Stomach (tissue), 4 donors: ENCODE results near the gene ZBTB2.

ENCODE experiments used
- EP300 ChIP-seq: sonication (generic); formaldehyde crosslinking; IDR thresholded peaks from one replicate; pipeline ENCODE4 v1.6.1; 2017; ENCODE audit warnings: antibody characterized with exemption
- TF ChIP-seq, protein P1 (sequence below), 7 experiments: fragments of 450-650 bp in 4 of 7; fragments of 200-600 bp in 3 of 7; sonication (generic) in 3 of 7; IDR thresholded peaks; one replicate each; pipeline ENCODE4 v1.5.1; 2016 to 2019; ENCODE audit warnings: antibody characterized with exemption in 7 of 7, control low read depth in 2 of 7, mild to moderate bottlenecking in 1 of 7

DNA sequence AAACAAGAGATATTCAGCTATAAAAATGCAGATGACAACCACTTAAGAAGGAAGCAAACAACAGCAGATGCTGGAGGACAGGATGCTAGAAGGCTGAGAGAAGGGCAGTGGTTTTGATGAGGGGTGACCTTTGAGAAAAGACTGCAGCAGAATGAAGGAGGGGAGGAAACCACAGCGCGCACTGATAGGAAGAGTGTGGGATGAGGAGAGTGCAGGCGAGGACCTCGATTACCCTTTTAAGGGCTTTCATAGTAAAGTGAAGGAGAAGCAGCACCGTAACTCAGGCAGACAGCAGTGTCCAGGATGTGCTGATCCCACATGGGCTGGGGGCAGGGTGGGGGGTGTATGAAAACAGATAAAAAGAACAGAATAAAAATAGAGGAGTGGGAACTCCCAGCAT is 19.2 kb downstream of the ZBTB2 start:
- TF ChIP-seq, protein P1, sequence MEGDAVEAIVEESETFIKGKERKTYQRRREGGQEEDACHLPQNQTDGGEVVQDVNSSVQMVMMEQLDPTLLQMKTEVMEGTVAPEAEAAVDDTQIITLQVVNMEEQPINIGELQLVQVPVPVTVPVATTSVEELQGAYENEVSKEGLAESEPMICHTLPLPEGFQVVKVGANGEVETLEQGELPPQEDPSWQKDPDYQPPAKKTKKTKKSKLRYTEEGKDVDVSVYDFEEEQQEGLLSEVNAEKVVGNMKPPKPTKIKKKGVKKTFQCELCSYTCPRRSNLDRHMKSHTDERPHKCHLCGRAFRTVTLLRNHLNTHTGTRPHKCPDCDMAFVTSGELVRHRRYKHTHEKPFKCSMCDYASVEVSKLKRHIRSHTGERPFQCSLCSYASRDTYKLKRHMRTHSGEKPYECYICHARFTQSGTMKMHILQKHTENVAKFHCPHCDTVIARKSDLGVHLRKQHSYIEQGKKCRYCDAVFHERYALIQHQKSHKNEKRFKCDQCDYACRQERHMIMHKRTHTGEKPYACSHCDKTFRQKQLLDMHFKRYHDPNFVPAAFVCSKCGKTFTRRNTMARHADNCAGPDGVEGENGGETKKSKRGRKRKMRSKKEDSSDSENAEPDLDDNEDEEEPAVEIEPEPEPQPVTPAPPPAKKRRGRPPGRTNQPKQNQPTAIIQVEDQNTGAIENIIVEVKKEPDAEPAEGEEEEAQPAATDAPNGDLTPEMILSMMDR (IDR thresholded peaks at IDR 0.05) = no peak
- no peak for TF ChIP-seq EP300
